ENCODE results near the gene LRRC3.

Gene LRRC3, protein sequence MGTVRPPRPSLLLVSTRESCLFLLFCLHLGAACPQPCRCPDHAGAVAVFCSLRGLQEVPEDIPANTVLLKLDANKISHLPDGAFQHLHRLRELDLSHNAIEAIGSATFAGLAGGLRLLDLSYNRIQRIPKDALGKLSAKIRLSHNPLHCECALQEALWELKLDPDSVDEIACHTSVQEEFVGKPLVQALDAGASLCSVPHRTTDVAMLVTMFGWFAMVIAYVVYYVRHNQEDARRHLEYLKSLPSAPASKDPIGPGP

DNA sequence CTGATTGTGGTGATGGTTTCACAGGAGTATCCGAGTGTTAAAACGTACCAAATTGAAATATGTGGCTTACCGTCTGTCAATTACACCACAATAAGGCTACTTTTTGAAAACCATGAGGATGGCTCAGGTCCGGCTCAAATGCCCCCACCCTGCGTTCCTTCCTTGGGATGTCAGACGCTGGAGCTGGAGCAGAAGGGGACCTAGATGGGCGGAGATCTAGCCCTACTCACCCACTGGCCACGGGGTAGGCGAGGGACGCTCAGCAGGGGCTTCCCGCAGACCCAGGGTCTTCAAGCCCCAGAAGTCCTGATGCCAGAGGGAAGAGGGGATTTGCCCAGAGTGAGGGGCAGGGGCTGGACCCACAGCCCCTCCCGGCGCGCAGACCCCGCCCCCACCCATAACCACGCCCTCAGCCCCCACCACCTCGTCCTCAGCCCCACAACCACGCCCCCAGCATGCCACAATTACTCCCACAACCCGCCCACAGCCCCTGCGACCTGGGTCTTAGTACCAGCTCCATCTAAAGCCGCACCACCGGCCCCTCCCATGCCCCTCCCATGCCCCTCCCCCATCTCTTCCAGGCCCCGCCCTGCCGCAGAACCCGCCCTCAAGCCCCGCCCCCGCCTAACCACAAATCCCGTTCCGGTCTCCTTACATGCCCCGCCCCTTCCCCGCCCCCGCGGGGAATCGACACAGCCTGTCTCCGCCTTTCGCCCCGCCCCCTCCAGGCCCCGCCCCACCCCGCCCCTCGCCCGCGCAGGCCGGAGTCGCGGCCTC lies at the start of gene LRRC3:
TSS of gene LRRC3 (plus strand) at position 764 of the 777 bp plus-strand sequence. CDS start 1,135 bp downstream, outside the sequence.
- Histone ChIP-seq H3K9ac (ENCODE audit: low read depth, low read length, poor library complexity, severe bottlenecking) (no peak within 1 kb of the TSS), H3K4me3 (ENCODE audit: low read length, poor library complexity, severe bottlenecking) (no peak within 1 kb of the TSS), H3F3A (ENCODE audit: low read depth) (no peaks in the 10 kb centered on the region), H3K9me3 (ENCODE audit: insufficient read depth, low read depth, low read length) (peaks cover 7% of the 10 kb centered on the region; the same call in 1 of the 2 replicates), H4K20me1 (ENCODE audit: insufficient read depth, low read length, poor library complexity, severe bottlenecking) (no peaks in the 10 kb centered on the region), H3K79me2 (ENCODE audit: insufficient read depth, low read length) (no peaks in the 10 kb centered on the region), H3K36me3 (ENCODE audit: insufficient read depth, low read length) (no peaks in the 10 kb centered on the region), H2AFZ (ENCODE audit: low read length) (no peak within 1 kb of the TSS), H3K27me3 (ENCODE audit: insufficient read depth, low read length, poor library complexity, severe bottlenecking) (no peaks in the 10 kb centered on the region), H3K4me1 (ENCODE audit: insufficient read depth, low read length, poor library complexity, severe bottlenecking) (no peaks in the 10 kb centered on the region), H3K9me2 (replicated peaks; ENCODE audit: low read depth, low read length) (no peaks in the 10 kb centered on the region), H3K4me2 (ENCODE audit: low read depth, low read length, poor library complexity, severe bottlenecking) (no peak within 1 kb of the TSS)
- no peak for TF ChIP-seq EZH2phosphoT487 (IDR thresholded peaks at IDR 0.05; ENCODE audit: borderline replicate concordance)
- TF ChIP-seq, protein P1, sequence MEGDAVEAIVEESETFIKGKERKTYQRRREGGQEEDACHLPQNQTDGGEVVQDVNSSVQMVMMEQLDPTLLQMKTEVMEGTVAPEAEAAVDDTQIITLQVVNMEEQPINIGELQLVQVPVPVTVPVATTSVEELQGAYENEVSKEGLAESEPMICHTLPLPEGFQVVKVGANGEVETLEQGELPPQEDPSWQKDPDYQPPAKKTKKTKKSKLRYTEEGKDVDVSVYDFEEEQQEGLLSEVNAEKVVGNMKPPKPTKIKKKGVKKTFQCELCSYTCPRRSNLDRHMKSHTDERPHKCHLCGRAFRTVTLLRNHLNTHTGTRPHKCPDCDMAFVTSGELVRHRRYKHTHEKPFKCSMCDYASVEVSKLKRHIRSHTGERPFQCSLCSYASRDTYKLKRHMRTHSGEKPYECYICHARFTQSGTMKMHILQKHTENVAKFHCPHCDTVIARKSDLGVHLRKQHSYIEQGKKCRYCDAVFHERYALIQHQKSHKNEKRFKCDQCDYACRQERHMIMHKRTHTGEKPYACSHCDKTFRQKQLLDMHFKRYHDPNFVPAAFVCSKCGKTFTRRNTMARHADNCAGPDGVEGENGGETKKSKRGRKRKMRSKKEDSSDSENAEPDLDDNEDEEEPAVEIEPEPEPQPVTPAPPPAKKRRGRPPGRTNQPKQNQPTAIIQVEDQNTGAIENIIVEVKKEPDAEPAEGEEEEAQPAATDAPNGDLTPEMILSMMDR (conservative IDR thresholded peaks at IDR 0.05; ENCODE audit: low read length): no peak

DNA sequence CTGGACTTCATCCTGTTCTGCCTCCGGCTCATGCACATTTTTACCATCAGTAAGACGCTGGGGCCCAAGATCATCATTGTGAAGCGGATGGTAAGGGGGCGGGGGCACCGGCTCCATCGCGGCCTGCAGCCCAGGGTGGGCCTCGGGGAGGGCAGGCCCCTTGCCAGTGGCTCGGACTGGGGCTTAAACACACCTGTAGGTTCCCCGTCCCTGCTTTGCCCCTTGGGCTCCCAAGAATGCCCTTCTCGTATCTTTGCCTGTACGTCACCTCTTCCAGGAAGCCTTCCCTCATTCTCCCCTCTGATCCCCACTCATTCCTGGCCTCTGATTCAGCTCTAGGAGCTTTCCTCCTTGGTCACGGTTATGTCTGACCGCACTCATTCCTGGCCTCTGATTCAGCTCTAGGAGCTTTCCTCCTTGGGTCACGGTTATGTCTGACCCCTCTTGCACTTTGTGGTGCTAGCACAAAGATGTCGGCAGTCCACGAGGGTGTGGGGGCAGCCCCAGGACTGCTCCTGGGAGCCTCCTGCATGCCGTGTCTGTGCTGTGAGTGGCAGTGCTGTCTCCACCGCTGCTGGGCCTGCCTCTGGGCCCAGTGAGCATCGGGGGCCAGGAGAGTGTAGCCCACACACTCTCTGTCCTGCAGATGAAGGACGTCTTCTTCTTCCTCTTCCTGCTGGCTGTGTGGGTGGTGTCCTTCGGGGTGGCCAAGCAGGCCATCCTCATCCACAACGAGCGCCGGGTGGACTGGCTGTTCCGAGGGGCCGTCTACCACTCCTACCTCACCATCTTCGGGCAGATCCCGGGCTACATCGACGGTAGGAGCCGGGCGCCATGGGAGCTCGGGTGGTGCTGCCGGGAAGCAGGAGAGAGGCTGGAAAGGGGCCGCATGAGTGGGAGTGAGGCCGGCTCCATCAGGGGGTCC lies 49.1 kb upstream of the LRRC3 start:
- TF ChIP-seq EZH2phosphoT487 (IDR thresholded peaks at IDR 0.05; ENCODE audit: borderline replicate concordance): no peak
- TF ChIP-seq, protein P1 (conservative IDR thresholded peaks at IDR 0.05; ENCODE audit: low read length): no peak
- Histone ChIP-seq H3K9ac (ENCODE audit: low read depth, low read length, poor library complexity, severe bottlenecking) (no peak overlapping the region), H3K36me3 (ENCODE audit: insufficient read depth, low read length) (no peaks in the 10 kb centered on the region), H3F3A (ENCODE audit: low read depth) (no peaks in the 10 kb centered on the region), H3K4me2 (ENCODE audit: low read depth, low read length, poor library complexity, severe bottlenecking) (no peak overlapping the region), H2AFZ (ENCODE audit: low read length) (no peak overlapping the region), H3K9me3 (ENCODE audit: insufficient read depth, low read depth, low read length) (peaks cover 11% of the 10 kb centered on the region; the same call in 1 of the 2 replicates), H3K4me1 (ENCODE audit: insufficient read depth, low read length, poor library complexity, severe bottlenecking) (no peaks in the 10 kb centered on the region), H3K79me2 (ENCODE audit: insufficient read depth, low read length) (no peaks in the 10 kb centered on the region), H4K20me1 (ENCODE audit: insufficient read depth, low read length, poor library complexity, severe bottlenecking) (no peaks in the 10 kb centered on the region), H3K27me3 (ENCODE audit: insufficient read depth, low read length, poor library complexity, severe bottlenecking) (no peaks in the 10 kb centered on the region), H3K4me3 (ENCODE audit: low read length, poor library complexity, severe bottlenecking) (no peak overlapping the region), H3K9me2 (replicated peaks; ENCODE audit: low read depth, low read length) (no peaks in the 10 kb centered on the region)

DNA sequence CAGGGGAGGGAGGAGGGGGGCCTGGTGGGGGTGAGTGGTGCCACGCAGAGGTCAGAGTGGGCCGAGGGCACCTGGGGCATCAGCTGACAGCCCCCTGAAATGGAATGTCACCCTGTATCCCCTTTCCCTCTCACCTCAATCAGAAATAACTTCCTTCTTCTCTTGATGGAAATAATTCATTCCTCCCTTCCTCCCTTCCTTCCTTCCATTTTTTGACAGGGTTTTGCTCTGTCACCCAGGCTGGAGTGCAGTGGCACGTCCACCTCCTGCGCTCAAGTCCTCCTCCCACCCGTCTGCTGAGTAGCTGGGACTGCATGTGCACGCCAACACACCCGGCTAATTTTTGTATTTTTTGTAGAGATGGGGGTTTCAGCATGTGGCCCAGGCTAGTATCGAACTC lies 48.4 kb upstream of the LRRC3 start:
- TF ChIP-seq EZH2phosphoT487 (IDR thresholded peaks at IDR 0.05; ENCODE audit: borderline replicate concordance): no peak
- TF ChIP-seq, protein P1 (conservative IDR thresholded peaks at IDR 0.05; ENCODE audit: low read length): no peak
- H3K4me3 ChIP-seq (ENCODE audit: low read length, poor library complexity, severe bottlenecking): no peak overlapping the region
- H4K20me1 ChIP-seq (ENCODE audit: insufficient read depth, low read length, poor library complexity, severe bottlenecking): no peaks in the 10 kb centered on the region
- no peak overlapping the region for H2AFZ ChIP-seq (ENCODE audit: low read length)
- no peak overlapping the region for H3K9ac ChIP-seq (ENCODE audit: low read depth, low read length, poor library complexity, severe bottlenecking)
- peaks cover 11% of the 10 kb centered on the region; the same call in 1 of the 2 replicates for H3K9me3 ChIP-seq (ENCODE audit: insufficient read depth, low read depth, low read length)
- H3F3A ChIP-seq (ENCODE audit: low read depth): no peaks in the 10 kb centered on the region
- H3K4me2 ChIP-seq (ENCODE audit: low read depth, low read length, poor library complexity, severe bottlenecking): no peak overlapping the region
- no peaks in the 10 kb centered on the region for H3K4me1 ChIP-seq (ENCODE audit: insufficient read depth, low read length, poor library complexity, severe bottlenecking)
- no peaks in the 10 kb centered on the region for H3K36me3 ChIP-seq (ENCODE audit: insufficient read depth, low read length)
- H3K79me2 ChIP-seq (ENCODE audit: insufficient read depth, low read length): no peaks in the 10 kb centered on the region
- no peaks in the 10 kb centered on the region for H3K27me3 ChIP-seq (ENCODE audit: insufficient read depth, low read length, poor library complexity, severe bottlenecking)
- H3K9me2 ChIP-seq (replicated peaks; ENCODE audit: low read depth, low read length): no peaks in the 10 kb centered on the region
